Measurements from ENCODE around the gene TANGO6. TPM values are rescaled to one million over a fixed set of nuclear protein-coding genes. Genes with fewer than 3 reads are reported as not detected.

Gene TANGO6
- total and polyA plus RNA-seq, 10 of the 15 experiments (the other 5 are each of a cell fraction or from before 2014, with no cell fraction given): 1.1 to 20.6 (median 11.0) TPM

DNA sequence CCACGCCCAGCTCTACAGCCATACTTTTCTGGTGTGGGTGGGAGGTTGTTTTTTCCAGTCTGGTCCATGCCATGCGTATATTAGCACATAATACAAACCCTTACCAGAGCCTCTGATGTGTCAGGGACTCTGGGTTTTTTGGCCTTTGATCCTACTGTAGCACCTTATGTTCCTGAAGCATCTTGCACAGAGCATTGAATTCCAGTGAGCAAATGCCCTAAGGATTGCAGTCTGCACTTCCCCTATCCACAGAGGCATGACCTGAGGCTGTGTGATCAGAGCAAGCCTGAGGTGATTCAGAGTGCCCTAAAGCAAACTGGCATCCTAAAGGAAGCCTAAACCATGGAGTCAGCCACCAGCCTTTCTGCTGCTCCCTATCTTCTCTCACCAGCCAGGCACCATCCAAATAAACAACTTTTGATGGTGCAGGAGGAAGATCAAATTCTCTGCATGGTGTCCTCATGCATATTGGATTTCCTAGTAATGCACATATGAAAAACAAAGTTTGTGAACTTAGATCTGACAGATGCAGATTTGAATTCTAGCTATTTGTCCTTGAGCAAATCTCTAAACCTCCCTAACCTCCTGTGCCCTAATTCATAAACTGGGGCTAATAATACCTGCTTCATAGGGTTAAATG, 220.9 kb downstream of the TANGO6 start (continued):
- TF ChIP-seq, protein P1, sequence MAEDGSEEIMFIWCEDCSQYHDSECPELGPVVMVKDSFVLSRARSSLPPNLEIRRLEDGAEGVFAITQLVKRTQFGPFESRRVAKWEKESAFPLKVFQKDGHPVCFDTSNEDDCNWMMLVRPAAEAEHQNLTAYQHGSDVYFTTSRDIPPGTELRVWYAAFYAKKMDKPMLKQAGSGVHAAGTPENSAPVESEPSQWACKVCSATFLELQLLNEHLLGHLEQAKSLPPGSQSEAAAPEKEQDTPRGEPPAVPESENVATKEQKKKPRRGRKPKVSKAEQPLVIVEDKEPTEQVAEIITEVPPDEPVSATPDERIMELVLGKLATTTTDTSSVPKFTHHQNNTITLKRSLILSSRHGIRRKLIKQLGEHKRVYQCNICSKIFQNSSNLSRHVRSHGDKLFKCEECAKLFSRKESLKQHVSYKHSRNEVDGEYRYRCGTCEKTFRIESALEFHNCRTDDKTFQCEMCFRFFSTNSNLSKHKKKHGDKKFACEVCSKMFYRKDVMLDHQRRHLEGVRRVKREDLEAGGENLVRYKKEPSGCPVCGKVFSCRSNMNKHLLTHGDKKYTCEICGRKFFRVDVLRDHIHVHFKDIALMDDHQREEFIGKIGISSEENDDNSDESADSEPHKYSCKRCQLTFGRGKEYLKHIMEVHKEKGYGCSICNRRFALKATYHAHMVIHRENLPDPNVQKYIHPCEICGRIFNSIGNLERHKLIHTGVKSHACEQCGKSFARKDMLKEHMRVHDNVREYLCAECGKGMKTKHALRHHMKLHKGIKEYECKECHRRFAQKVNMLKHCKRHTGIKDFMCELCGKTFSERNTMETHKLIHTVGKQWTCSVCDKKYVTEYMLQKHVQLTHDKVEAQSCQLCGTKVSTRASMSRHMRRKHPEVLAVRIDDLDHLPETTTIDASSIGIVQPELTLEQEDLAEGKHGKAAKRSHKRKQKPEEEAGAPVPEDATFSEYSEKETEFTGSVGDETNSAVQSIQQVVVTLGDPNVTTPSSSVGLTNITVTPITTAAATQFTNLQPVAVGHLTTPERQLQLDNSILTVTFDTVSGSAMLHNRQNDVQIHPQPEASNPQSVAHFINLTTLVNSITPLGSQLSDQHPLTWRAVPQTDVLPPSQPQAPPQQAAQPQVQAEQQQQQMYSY (CRISPR knock-in tag; IDR thresholded peaks at IDR 0.05): no peak
- TF ChIP-seq RCOR1 (conservative IDR thresholded peaks at IDR 0.05; ENCODE audit: low read depth, low read length) (no peak), MYB (IDR thresholded peaks at IDR 0.05; ENCODE audit: borderline replicate concordance, low read depth, low read length) (no peak)

GRCh38 chr16:69064764-69065313, 221.5 kb downstream of the TANGO6 start:
- intact Hi-C loops (cut with micrococcal nuclease; ENCODE audit: unreplicated experiment): no loop called here
- Histone ChIP-seq H3K27me3 (replicated peaks in 1 of 2; ENCODE audit: control insufficient read depth in 2 of 2, insufficient read depth in 2 of 2, low read length in 1 of 2) (no peaks in the 10 kb centered on the region), H3K27ac (ENCODE audit: control insufficient read depth, insufficient read depth) (no peak overlapping the region), H4K20me1 (ENCODE audit: control insufficient read depth, insufficient read depth) (no peaks in the 10 kb centered on the region), H3K4me1 (ENCODE audit: control insufficient read depth, insufficient read depth, low read length) (no peaks in the 10 kb centered on the region), H3K9ac (ENCODE audit: control insufficient read depth, insufficient read depth, low read length) (no peak overlapping the region), H3K4me2 (ENCODE audit: control insufficient read depth, insufficient read depth) (no peak overlapping the region), H3K36me3 (ENCODE audit: control insufficient read depth in 2 of 2, insufficient read depth in 2 of 2, low read length in 1 of 2) (no peaks in the 10 kb centered on the region), H3K4me3 (no peak overlapping the region), H3K9me3 (replicated peaks; ENCODE audit: control insufficient read depth, insufficient read depth, low read length) (no peaks in the 10 kb centered on the region), H2AFZ (ENCODE audit: control insufficient read depth, low read depth, low read length) (no peak overlapping the region), H3K79me2 (ENCODE audit: control insufficient read depth, insufficient read depth, low read length) (no peaks in the 10 kb centered on the region)
- RAD21 ChIA-PET (ENCODE audit: unreplicated experiment): interaction anchor here (0.5 kb wide), 1 partner anchor 214 kb away, joined by 3 read pairs; no protein-coding TSS in a partner anchor
- POLR2A ChIA-PET: no interaction called here
- no peak for ATAC-seq
- in situ Hi-C loops (cut with MboI): no loop called here
- CTCF ChIA-PET: no interaction called here
- FAIRE-seq: no peak
- no TSS peak for BruUV-seq (replicated peaks)
- WGBS (ENCODE audit: insufficient coverage, insufficient replicate concordance, low lambda C conversion rate, missing lambda C conversion rate): 81% methylated on average over 6 of the region's 6 CpGs
- SMC1A ChIA-PET (ENCODE audit: uncharacterized antibody, unreplicated experiment): no interaction called here
- DNase-seq (ENCODE audit: low read depth, low spot score): no peak
- TF ChIP-seq NFXL1 (IDR thresholded peaks at IDR 0.05; ENCODE audit: borderline replicate concordance) (no peak), ZBED1 (IDR thresholded peaks at IDR 0.05; ENCODE audit: borderline replicate concordance) (no peak), NBN (IDR thresholded peaks at IDR 0.05) (no peak), LARP7 (IDR thresholded peaks at IDR 0.05) (no peak), HDAC6 (IDR thresholded peaks at IDR 0.05; ENCODE audit: unreplicated experiment) (no peak), TCF12 (IDR thresholded peaks at IDR 0.05; ENCODE audit: low read depth, low read length) (no peak), STAT1 (conservative IDR thresholded peaks at IDR 0.05) (no peak), ZNF274 (IDR thresholded peaks at IDR 0.05; ENCODE audit: insufficient read depth, insufficient read length) (no peak), SMAD5 (IDR thresholded peaks at IDR 0.05; ENCODE audit: low read depth) (no peak), ZSCAN29 (IDR thresholded peaks at IDR 0.05) (no peak)
- TF ChIP-seq, protein P2, sequence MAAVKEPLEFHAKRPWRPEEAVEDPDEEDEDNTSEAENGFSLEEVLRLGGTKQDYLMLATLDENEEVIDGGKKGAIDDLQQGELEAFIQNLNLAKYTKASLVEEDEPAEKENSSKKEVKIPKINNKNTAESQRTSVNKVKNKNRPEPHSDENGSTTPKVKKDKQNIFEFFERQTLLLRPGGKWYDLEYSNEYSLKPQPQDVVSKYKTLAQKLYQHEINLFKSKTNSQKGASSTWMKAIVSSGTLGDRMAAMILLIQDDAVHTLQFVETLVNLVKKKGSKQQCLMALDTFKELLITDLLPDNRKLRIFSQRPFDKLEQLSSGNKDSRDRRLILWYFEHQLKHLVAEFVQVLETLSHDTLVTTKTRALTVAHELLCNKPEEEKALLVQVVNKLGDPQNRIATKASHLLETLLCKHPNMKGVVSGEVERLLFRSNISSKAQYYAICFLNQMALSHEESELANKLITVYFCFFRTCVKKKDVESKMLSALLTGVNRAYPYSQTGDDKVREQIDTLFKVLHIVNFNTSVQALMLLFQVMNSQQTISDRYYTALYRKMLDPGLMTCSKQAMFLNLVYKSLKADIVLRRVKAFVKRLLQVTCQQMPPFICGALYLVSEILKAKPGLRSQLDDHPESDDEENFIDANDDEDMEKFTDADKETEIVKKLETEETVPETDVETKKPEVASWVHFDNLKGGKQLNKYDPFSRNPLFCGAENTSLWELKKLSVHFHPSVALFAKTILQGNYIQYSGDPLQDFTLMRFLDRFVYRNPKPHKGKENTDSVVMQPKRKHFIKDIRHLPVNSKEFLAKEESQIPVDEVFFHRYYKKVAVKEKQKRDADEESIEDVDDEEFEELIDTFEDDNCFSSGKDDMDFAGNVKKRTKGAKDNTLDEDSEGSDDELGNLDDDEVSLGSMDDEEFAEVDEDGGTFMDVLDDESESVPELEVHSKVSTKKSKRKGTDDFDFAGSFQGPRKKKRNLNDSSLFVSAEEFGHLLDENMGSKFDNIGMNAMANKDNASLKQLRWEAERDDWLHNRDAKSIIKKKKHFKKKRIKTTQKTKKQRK (IDR thresholded peaks at IDR 0.05; ENCODE audit: low read depth, low read length): no peak
- TF ChIP-seq, protein P3, sequence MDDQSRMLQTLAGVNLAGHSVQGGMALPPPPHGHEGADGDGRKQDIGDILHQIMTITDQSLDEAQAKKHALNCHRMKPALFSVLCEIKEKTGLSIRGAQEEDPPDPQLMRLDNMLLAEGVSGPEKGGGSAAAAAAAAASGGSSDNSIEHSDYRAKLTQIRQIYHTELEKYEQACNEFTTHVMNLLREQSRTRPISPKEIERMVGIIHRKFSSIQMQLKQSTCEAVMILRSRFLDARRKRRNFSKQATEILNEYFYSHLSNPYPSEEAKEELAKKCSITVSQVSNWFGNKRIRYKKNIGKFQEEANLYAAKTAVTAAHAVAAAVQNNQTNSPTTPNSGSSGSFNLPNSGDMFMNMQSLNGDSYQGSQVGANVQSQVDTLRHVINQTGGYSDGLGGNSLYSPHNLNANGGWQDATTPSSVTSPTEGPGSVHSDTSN (IDR thresholded peaks at IDR 0.05; ENCODE audit: insufficient replicate concordance, low read depth, low read length): no peak
